Measurements from ENCODE around the gene CALR3.
"Not testable (repeated sequence)": the region's sequence is repeated elsewhere in the genome, so short reads cannot be mapped to it uniquely, and the experiment has no call there.

The CALR3 gene

DNA sequence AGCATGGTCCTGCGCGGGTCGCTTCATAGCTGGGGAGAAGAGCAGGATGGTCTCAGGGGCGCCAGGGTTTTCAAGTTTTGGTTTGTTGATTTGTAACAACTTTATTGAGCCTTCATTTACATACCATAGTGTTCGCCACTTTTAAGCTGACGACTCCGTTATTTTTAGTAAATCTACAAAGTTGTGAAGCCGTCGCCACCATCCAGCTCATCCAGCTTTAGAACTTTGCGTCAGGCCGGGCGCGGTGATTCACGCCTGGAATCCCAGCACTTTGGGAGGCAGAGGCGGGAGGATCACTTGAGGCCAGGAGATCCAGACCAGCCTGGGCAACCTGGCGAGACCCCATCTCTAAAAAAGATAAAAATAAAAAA lies 631 bp upstream of the CALR3 start:
- no peak for DNase-seq (ENCODE audit: low spot score)

- DNase-seq (ENCODE audit: low spot score): not testable (repeated sequence)
Observed at GRCh38 chr19:16486476-16486875, 9.5 kb downstream of the CALR3 start.

DNA sequence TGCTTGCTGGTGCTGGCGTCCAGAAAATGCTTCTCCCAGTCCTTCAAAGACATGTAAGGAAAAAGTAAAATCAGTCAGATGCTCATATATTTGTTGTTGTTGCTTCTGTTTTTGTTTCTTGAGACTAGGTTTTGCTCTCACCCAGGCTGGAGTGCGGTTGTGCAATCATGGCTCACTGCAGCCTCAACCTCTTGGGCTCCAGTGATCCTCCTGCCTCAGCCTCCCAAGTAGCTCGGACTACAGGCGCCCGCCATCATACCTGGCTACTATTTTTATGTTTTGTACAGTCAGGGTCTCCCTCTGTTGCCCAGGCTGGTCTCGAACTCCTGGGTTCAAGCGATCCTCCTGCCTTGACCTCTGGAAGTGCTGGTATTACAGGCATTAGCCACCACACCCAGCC lies 13.2 kb downstream of the CALR3 start:
- no peak for DNase-seq (ENCODE audit: low spot score)

- DNase-seq (ENCODE audit: low spot score): no peak
Observed at GRCh38 chr19:16477311-16477710, 18.7 kb downstream of the CALR3 start.

DNA sequence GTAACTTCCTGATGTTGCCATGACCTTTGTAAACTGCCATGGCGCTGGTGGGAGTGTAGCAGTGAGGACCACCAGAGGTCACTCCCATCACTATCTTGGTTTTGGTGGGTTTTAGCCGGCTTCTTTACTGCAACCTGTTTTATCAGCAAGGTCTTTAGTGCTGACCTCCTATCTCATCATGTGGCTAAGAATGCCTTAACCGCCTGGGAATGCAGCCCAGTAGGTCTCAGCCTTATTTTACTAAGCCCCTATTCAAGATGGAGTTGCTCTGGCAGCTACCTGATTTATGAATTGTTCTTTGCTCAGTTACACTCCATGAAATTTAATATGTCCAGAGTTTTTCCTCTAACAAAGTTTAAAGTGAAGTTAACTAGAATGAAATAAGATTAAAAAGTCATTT lies 19.6 kb downstream of the CALR3 start:
- no peak for DNase-seq (ENCODE audit: low spot score)

DNA sequence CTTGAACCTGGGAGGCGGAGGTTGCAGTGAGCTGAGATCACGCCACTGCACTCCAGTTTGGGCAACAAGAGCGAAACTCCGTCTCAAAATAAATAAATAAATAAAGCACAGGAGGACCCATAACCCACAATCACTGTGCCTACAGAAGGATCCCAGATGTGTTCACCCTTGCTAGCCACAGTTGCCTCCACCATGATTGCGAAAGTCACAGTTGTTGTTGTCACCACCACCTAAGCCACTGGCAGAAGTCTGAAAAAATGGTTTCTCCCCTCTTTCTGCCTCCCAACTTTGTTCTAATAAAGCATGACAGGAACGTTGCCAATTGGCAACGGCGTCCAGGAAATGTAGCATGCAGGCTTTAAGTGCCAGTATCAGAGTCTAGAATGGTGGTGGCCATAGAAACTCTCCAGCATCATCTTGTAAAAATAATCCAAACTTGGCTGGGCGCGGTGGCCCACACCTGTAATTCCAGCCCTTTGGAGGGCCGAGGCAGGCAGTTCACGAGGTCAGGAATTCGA lies 22.0 kb downstream of the CALR3 start:
- DNase-seq (ENCODE audit: low spot score): no peak

DNA sequence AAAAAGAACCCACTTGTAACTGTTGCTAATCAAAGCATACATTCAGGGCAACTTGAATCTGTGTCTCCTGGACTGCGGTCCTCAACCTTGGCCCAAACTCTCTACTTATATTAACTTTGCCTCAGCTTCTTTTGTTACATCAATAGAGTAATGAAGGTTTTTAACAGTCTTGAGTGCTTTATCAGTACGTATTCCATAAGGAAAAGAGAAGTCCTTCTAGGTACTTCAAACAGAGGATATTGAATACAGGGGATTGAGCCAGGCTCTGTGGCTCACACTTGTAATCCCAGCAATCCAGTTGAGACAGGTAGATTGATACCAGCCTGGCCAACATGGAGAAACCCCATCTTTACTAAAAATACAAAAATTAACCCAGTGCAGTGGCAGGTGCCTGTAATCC lies 23.0 kb downstream of the CALR3 start:
- no peak for DNase-seq (ENCODE audit: low spot score)

DNA sequence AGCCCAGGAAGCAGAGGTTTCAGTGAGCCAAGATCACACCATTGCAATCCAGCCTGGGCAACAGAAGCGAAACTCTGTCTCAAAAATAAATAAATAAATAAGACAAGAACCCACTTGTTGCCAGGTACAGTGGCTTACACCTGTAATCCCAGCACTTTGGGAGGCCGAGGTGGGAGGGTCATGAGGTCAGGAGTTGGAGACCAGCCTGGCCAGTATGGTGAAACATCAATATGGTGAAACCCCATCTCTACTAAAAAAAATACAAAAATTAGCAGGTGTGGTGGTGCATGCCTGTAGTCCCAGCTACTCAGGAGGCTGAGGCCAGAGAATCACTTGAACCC lies 23.4 kb downstream of the CALR3 start:
- not testable (repeated sequence) for DNase-seq (ENCODE audit: low spot score)

DNA sequence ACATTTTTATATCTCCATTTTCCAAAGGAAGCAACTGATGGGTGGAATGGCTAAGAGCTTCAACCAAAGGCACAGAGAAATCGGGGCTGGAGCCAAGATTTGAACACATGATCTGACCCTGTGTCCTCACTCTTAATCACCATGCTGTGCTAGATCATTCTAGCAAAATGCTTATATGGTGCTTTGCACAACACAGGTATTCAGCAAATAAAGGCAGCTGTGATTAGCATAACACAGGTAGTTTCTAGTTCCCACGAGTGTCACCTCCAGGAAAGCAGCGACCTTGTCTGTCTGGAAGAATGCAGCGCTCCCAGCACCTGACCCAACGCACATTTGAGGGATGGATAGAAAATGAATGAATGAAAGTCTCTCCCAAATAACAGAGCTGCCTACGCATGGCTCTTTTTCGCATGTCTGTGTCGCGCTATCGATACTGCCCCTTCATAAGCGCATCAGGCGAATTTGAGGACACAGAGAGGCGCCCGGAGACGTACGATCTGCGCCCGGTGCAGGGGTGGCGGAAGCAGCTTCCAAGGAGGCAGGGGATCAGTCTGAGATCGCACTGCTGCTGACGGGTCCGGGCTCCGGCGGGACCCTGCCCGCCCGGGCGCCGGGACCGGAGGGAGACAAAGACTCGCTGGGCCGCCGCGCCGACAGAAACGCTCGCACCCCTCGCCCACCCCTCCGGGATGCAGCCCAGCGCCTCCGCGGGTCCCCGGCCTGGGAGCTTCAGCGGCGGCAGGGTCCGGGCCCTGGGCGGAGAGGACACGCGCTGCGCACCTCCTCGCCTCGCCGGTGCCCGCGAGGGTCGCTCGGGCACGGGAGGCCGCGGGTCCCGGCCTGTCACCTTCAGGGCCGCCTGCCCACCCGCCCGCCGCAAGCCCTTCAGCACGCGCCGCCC lies 24.8 kb downstream of the CALR3 start:
- DNase-seq (ENCODE audit: low spot score): no peak

DNA sequence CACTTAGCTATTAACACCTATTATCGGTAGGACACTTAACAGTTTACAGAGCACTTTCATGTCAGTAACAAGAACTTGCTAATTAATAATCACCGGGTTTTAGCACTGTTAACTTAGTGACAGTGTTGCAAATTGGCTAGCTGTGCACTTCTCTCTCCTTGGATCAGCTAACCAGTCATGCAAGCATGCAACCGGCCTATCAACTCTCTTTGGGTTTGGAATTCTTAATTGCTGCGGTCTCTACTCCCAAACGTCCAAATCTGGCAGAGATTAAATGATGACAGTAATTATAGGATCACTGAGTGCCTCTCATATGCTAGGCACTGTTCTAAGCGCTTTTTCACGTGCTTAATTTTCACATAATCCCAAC lies 25.4 kb downstream of the CALR3 start:
- no peak for DNase-seq (ENCODE audit: low spot score)

- no peak for DNase-seq (ENCODE audit: low spot score)
Observed at GRCh38 chr19:16467581-16467980, 28.4 kb downstream of the CALR3 start.

GRCh38 chr19:16466802-16467427 lies 29.1 kb downstream of the CALR3 start:
- DNase-seq (ENCODE audit: low spot score): not testable (repeated sequence)

GRCh38 chr19:16465239-16465638 lies 30.7 kb downstream of the CALR3 start:
- no peak for DNase-seq (ENCODE audit: low spot score)

DNA sequence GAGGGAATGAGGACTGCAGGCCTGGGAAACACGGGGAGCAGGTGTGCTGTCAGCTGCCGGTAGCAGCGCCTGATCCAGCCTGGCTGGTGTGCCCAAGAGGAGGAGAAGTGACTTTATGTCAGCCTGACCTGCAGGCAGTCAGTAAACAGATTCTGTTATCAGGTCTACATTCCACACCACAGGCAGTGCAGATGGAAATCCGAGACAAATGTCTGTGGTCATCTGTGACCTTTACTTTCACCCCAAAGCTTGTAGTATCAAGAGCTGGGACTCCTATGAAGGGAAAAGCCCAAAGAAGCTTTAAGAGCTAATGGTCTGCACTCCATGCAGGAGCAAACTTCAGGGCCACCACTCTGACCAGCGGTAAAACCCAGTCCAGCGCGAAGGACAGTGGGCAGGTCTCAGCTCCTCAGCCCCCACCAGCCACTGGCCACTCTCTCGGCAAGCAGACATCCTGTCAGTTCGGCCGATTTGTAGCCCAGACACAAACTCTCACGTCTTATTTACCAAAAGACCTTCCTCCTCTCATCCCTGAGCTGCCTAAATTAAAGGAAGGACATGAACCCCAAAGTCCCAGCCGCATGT lies 31.9 kb downstream of the CALR3 start:
- DNase-seq (ENCODE audit: low spot score): no peak

- DNase-seq (ENCODE audit: low spot score): no peak
Observed at GRCh38 chr19:16463341-16463990, 32.5 kb downstream of the CALR3 start.

DNA sequence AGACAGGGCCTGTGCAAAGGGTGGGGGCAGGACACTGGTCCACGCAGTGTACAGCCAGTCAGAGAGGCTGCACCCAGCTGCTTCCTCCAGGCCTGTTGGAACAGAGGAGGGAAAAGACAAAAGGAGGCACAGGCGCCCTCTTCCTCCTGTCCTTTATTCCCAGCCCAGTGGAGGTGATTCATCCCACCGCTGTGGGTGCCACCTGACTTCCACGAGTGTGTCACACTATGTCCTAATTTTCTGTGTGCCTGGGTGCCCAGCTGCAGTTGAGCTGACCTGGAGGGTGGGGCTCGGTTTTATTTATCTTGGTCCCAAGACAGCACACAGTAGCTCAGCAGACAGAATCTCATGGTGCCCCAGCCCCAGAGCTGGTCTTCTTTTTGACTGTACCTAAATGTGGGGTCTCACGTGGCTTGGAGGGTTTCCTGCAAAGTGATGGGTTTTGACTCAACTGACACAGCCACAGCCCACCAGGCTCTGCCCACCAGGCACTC lies 33.2 kb downstream of the CALR3 start:
- peak; percentile 53 for DNase-seq (ENCODE audit: low spot score)

- DNase-seq (ENCODE audit: low spot score): no peak
Observed at GRCh38 chr19:16461630-16462051, 34.3 kb downstream of the CALR3 start.

- DNase-seq (ENCODE audit: low spot score): no peak
Observed at GRCh38 chr19:16460454-16460853, 35.5 kb downstream of the CALR3 start.

DNA sequence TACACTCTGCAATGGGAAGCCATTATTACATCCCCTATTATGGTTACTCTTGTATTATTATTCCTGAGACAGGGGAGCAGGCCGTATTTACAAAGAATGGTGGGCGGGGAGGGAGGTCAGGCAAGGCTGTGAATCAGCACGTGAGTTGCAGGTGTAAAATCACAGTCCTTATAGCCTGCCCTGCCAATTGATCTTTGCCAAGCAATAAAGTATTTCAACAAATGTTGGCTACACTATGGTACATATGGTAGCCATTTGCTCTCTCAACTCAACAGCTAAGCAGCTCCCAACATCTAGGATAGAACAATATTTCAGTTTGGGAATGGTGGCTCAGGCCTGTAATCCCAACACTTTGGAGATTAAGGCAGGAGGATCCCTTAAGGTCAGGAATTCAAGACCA lies 36.3 kb downstream of the CALR3 start:
- no peak for DNase-seq (ENCODE audit: low spot score)

DNA sequence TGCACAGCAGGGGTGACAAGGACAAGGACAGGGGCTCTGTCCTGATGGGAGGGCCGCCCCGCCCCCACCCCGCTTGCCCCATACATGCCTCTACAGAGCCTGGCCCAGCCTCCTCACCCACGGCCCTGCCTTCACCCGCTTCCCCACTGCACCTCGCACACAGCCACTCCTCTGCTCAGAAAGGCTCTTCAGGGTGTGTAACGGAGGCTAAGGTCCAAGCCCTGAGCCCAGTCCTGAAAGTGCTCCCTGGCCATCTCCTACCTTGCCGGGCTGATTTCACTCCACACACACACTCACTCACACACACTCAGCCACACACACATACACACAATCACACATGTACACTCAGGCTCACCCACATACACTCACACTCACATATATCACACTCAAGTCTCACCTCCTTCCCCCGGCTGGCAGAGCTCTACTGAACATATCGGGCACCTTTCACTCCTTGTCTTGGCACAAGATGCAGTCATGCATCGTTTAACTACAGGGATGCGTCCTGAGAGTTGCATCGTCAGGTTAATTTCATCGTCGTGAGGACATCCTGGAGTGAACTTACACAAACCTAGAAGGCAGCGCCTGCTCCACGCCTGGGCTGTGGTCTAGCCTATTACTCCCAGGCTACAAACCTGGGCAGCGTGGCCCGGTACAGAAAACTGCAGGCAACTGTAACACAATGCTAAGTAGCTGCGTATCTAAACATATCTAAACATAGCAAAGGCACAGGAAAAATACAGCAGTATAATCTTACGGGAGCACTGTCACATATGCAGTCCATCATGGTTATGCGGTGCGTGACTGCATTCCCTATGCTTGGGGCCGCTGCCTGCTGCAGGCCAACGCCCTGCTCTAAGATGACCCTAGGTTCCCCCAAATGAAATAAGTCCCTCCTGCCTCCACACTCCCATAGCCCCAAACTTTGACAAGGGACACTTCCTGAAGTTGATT lies 37.3 kb downstream of the CALR3 start:
- DNase-seq (ENCODE audit: low spot score): no peak

DNA sequence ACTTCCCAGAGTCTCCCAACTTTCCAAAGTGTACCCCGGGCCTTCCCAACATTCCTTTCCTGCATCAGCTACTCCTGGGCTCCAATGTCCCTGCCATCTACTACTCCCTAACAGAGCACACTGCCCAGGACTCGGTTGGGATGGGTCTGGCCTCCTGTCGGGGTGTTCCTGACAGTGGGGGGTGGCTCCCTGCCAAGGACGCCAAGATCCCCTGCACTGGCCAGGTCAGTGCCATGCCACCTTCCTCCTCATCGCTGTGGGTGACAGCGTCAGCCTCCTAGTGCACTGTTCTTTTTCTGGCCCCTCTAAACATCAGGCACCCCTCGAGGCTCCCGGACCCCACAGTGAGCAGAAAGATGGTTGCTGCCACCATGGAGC lies 38.0 kb downstream of the CALR3 start:
- DNase-seq (ENCODE audit: low spot score): no peak
